Measurements from ENCODE around the gene RPS14. TPM values are rescaled to one million over a fixed set of nuclear protein-coding genes. Genes with fewer than 3 reads are reported as not detected.

RPS14 gene
- total and polyA plus RNA-seq, 2 donors from 2014 or later: 1,504 to 1,994 TPM

- no peak overlapping the region for H3K27ac ChIP-seq (ENCODE audit: low read depth in 2 of 2, low read length in 2 of 2)
- no peak overlapping the region for H3K9ac ChIP-seq (ENCODE audit: low read length in 3 of 3)
- no peaks in the 10 kb centered on the region for H3K27me3 ChIP-seq (ENCODE audit: control insufficient read depth, insufficient read depth, low read length)
- intact Hi-C loops (cut with DNase I): no loop called here
- FAIRE-seq: no peak
- DNase-seq: no peak
- H3K36me3 ChIP-seq (ENCODE audit: control insufficient read depth in 2 of 3, insufficient read depth in 3 of 3, low read length in 3 of 3): no peaks in the 10 kb centered on the region
- H3K4me1 ChIP-seq (ENCODE audit: control insufficient read depth in 2 of 3, insufficient read depth in 2 of 3, low read depth in 1 of 3, low read length in 3 of 3): peaks cover 0 to 2% (median 0%) of the 10 kb centered on the region in 3 donors
- TF ChIP-seq CTCF (IDR thresholded peaks at IDR 0.05; ENCODE audit: borderline replicate concordance, extremely low read depth, insufficient read depth): no peak
- H3K4me3 ChIP-seq (ENCODE audit: low read length in 3 of 3): no peak overlapping the region
- no peaks in the 10 kb centered on the region for H3K9me3 ChIP-seq (ENCODE audit: control insufficient read depth in 2 of 3, insufficient read depth in 1 of 3, low read length in 3 of 3)
Observed at GRCh38 chr5:150434464-150434863, 15.1 kb downstream of the RPS14 start.

GRCh38 chr5:150431574-150431973, 18.0 kb downstream of the RPS14 start:
- H3K4me3 ChIP-seq (ENCODE audit: low read length in 3 of 3): no peak overlapping the region
- FAIRE-seq (no peak), DNase-seq (no peak)
- H3K36me3 ChIP-seq (ENCODE audit: control insufficient read depth in 2 of 3, insufficient read depth in 3 of 3, low read length in 3 of 3): no peaks in the 10 kb centered on the region
- TF ChIP-seq CTCF (IDR thresholded peaks at IDR 0.05; ENCODE audit: borderline replicate concordance, extremely low read depth, insufficient read depth): no peak
- H3K4me1 ChIP-seq (ENCODE audit: control insufficient read depth in 2 of 3, insufficient read depth in 2 of 3, low read depth in 1 of 3, low read length in 3 of 3): peaks cover 0 to 10% (median 8%) of the 10 kb centered on the region in 3 donors
- H3K9me3 ChIP-seq (ENCODE audit: control insufficient read depth in 2 of 3, insufficient read depth in 1 of 3, low read length in 3 of 3): no peaks in the 10 kb centered on the region
- no peak overlapping the region for H3K9ac ChIP-seq (ENCODE audit: low read length in 3 of 3)
- peak overlapping the region in 1 of 2 donors; percentile 56 for H3K27ac ChIP-seq (ENCODE audit: low read depth in 2 of 2, low read length in 2 of 2)
- intact Hi-C loops (cut with DNase I): no loop called here
- no peaks in the 10 kb centered on the region for H3K27me3 ChIP-seq (ENCODE audit: control insufficient read depth, insufficient read depth, low read length)

- Histone ChIP-seq H3K27me3 (ENCODE audit: control insufficient read depth, insufficient read depth, low read length) (no peaks in the 10 kb centered on the region), H3K36me3 (ENCODE audit: control insufficient read depth in 2 of 3, insufficient read depth in 3 of 3, low read length in 3 of 3) (no peaks in the 10 kb centered on the region), H3K9ac (ENCODE audit: low read length in 3 of 3) (no peak overlapping the region), H3K27ac (ENCODE audit: low read depth in 2 of 2, low read length in 2 of 2) (no peak overlapping the region), H3K4me1 (ENCODE audit: control insufficient read depth in 2 of 3, insufficient read depth in 2 of 3, low read depth in 1 of 3, low read length in 3 of 3) (peaks cover 0 to 10% (median 6%) of the 10 kb centered on the region in 3 donors), H3K9me3 (ENCODE audit: control insufficient read depth in 2 of 3, insufficient read depth in 1 of 3, low read length in 3 of 3) (no peaks in the 10 kb centered on the region), H3K4me3 (ENCODE audit: low read length in 3 of 3) (no peak overlapping the region)
- DNase-seq (no peak), FAIRE-seq (no peak)
- TF ChIP-seq CTCF (IDR thresholded peaks at IDR 0.05; ENCODE audit: borderline replicate concordance, extremely low read depth, insufficient read depth): no peak
- intact Hi-C loops (cut with DNase I): no loop called here
Observed at GRCh38 chr5:150431048-150431447, 18.5 kb downstream of the RPS14 start.

- FAIRE-seq: no peak
- intact Hi-C loops (cut with DNase I): no loop called here
Observed at GRCh38 chr5:150429410-150429873, 20.1 kb downstream of the RPS14 start.

More at GRCh38 chr5:150429410-150429873, 20.1 kb downstream of the RPS14 start:
- no peak overlapping the region for H3K4me3 ChIP-seq (ENCODE audit: low read length in 3 of 3)
- H3K4me1 ChIP-seq (ENCODE audit: control insufficient read depth in 2 of 3, insufficient read depth in 2 of 3, low read depth in 1 of 3, low read length in 3 of 3): peaks cover 0 to 10% (median 6%) of the 10 kb centered on the region in 3 donors
- H3K9ac ChIP-seq (ENCODE audit: low read length in 3 of 3): no peak overlapping the region
- DNase-seq: no peak
- H3K9me3 ChIP-seq (ENCODE audit: control insufficient read depth in 2 of 3, insufficient read depth in 1 of 3, low read length in 3 of 3): no peaks in the 10 kb centered on the region
- no peaks in the 10 kb centered on the region for H3K36me3 ChIP-seq (ENCODE audit: control insufficient read depth in 2 of 3, insufficient read depth in 3 of 3, low read length in 3 of 3)
- no peak for TF ChIP-seq CTCF (IDR thresholded peaks at IDR 0.05; ENCODE audit: borderline replicate concordance, extremely low read depth, insufficient read depth)
- H3K27me3 ChIP-seq (ENCODE audit: control insufficient read depth, insufficient read depth, low read length): no peaks in the 10 kb centered on the region
- H3K27ac ChIP-seq (ENCODE audit: low read depth in 2 of 2, low read length in 2 of 2): no peak overlapping the region
